PC-3 (cell line): Measurements from ENCODE around the gene TCEANC2. TPM values are rescaled to one million over a fixed set of nuclear protein-coding genes. Genes with fewer than 3 reads are reported as not detected.

ENCODE experiments used
- ATAC-seq: fragments of 200-7000 bp; cut with Tn5 transposase; 2 replicates; pipeline ENCODE4 v1.9.1; 2020; ENCODE audit warnings: mild to moderate bottlenecking, moderate library complexity
- BruUV-seq: library from RNA; stranded (reverse); fragments of 400-500 nt; replicated peaks from 2 replicates; lab custom pipeline; 2021; lab: Mats Ljungman, UMichigan
- CTCF ChIA-PET: fragments of 300-600 bp; sonication (Branson Sonifier 250); formaldehyde crosslinking; loops from one replicate; lab custom pipeline; 2022; ENCODE audit warnings: antibody characterized with exemption; lab: Charles Lee
- POLR2A ChIA-PET: fragments of 300-600 bp; sonication (Branson Sonifier 250); formaldehyde crosslinking; loops from one replicate; lab custom pipeline; 2022; ENCODE audit warnings: antibody characterized with exemption; ENCODE audit not compliant: unreplicated experiment; lab: Charles Lee
- DNase-seq: peaks from one replicate; pipeline ENCODE4 v3.0.0-alpha.2; 2015
- H2AFZ ChIP-seq: fragments of 300-600 bp; sonication (generic); 2 replicates; pipeline ENCODE4 v1.6.0; 2016; ENCODE audit warnings: antibody characterized with exemption, low read length
- H3F3A ChIP-seq: fragments of 300-600 bp; sonication (generic); one replicate; pipeline ENCODE4 v1.6.0; 2017; ENCODE audit warnings: antibody characterized with exemption, low read length, control low read depth, mild to moderate bottlenecking; ENCODE audit not compliant: unreplicated experiment
- H3K27ac ChIP-seq: fragments of 300-600 bp; sonication (generic); 2 replicates; pipeline ENCODE4 v1.5.1; 2016; ENCODE audit warnings: mild to moderate bottlenecking, low read length
- H3K27me3 ChIP-seq: fragments of 300-600 bp; sonication (generic); 2 replicates; pipeline ENCODE4 v1.6.1; 2016; ENCODE audit warnings: low read length, mixed read lengths
- H3K36me3 ChIP-seq: fragments of 300-600 bp; sonication (generic); 2 replicates; pipeline ENCODE4 v1.6.1; 2016; ENCODE audit warnings: low read depth, mixed run types, low read length, mixed read lengths
- H3K4me1 ChIP-seq: fragments of 300-600 bp; sonication (generic); 2 replicates; pipeline ENCODE4 v1.5.1; 2016; ENCODE audit warnings: low read length; ENCODE audit not compliant: insufficient read depth
- H3K4me2 ChIP-seq: fragments of 300-600 bp; sonication (generic); 2 replicates; pipeline ENCODE4 v1.6.0; 2016; ENCODE audit warnings: low read length
- H3K4me3 ChIP-seq: fragments of 300-600 bp; sonication (generic); 2 replicates; pipeline ENCODE4 v1.5.1; 2016; ENCODE audit warnings: mild to moderate bottlenecking, low read length, mixed read lengths
- H3K79me2 ChIP-seq: fragments of 300-600 bp; sonication (generic); 2 replicates; pipeline ENCODE4 v1.6.1; 2017; ENCODE audit warnings: low read length, mixed read lengths
- H3K9ac ChIP-seq: fragments of 300-600 bp; sonication (generic); 2 replicates; pipeline ENCODE4 v1.6.0; 2016; ENCODE audit warnings: mild to moderate bottlenecking, low read length
- H3K9me2 ChIP-seq: fragments of 300-600 bp; sonication (generic); replicated peaks from 2 replicates; pipeline ENCODE4 v1.6.1; 2016; ENCODE audit warnings: mixed run types, low read length, mixed read lengths
- H3K9me3 ChIP-seq: fragments of 300-600 bp; sonication (generic); 2 replicates; pipeline ENCODE4 v1.6.1; 2016; ENCODE audit warnings: low read length, mixed read lengths
- H4K20me1 ChIP-seq: fragments of 300-600 bp; sonication (generic); 2 replicates; pipeline ENCODE4 v1.6.1; 2016; ENCODE audit warnings: low read length, mixed read lengths
- EZH2 ChIP-seq: fragments of 300-600 bp; sonication (generic); IDR thresholded peaks from one replicate; pipeline ENCODE4 v1.6.1; 2017; ENCODE audit warnings: antibody characterized with exemption, mild to moderate bottlenecking, low read length; ENCODE audit not compliant: unreplicated experiment
- EZH2phosphoT487 ChIP-seq: fragments of 300-600 bp; sonication (generic); IDR thresholded peaks from 2 replicates; pipeline ENCODE4 v1.6.1; 2018; ENCODE audit warnings: mild to moderate bottlenecking, antibody characterized with exemption, low read length, borderline replicate concordance
- intact Hi-C: fragments of 100-400 bp; cut with micrococcal nuclease; formaldehyde crosslinking; loops from 2 replicates; pipeline ENCODE4 v1.9.0; 2023
- total RNA-seq: library from RNA; depleted of rRNA; stranded (reverse); fragments of >200 nt; gene quantifications from 2 replicates; pipeline ENCODE4 v1.2.3, GENCODE V29; 2014
- TF ChIP-seq, protein P1 (sequence below): fragments of 300-600 bp; sonication (generic); conservative IDR thresholded peaks from 2 replicates; pipeline ENCODE4 v1.5.1; 2017; ENCODE audit warnings: antibody characterized with exemption, low read depth, mild to moderate bottlenecking, low read length

TCEANC2 gene
- total RNA-seq, 1 experiment from 2014 or later: 4.2 TPM

DNA sequence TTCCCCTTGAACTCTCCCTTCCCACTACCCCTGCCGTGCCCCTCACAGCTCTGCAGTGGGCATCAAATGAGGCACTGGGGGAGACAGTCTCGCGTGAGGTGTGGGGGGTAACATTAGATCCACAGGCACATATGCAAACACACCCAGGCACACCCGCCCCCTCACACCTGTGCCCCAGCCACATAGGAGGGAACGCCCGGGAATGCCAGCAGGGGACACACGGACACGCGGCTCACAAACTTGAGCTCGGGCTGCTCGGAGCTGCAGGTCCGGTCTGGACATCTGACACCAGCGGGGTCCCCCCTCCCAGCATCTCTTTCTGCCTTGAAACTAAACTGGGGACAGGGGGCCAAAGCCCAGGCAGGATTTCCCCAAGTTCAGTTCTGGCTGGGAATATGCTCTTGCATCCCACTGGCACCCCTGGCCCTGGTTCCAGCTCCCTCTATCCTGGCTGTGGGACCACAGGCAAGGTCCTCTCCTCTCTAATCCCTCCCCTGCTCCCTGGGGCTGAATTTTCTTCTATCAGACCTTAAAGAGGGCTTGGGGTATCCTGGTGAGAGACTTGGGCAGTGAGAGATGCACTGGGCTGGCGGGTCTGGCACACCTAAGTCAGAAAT is 68.8 kb downstream of the TCEANC2 start:
- Histone ChIP-seq H3K4me3 (no peak overlapping the region), H3K27me3 (no peaks in the 10 kb centered on the region), H3K79me2 (no peaks in the 10 kb centered on the region), H3K36me3 (no peaks in the 10 kb centered on the region), H3K9ac (no peak overlapping the region), H3K4me2 (no peak overlapping the region), H3K9me2 (no peaks in the 10 kb centered on the region), H3K9me3 (no peaks in the 10 kb centered on the region), H3K4me1 (peaks cover 19% of the 10 kb centered on the region), H4K20me1 (no peaks in the 10 kb centered on the region), H3F3A (no peaks in the 10 kb centered on the region), H2AFZ (no peak overlapping the region), H3K27ac (no peak overlapping the region)
- no TSS peak for BruUV-seq
- DNase-seq (no peak), ATAC-seq (no peak)
- POLR2A ChIA-PET: no interaction called here
- CTCF ChIA-PET: interaction anchor here (1.0 kb wide), 1 partner anchor 367 kb away, joined by 5 read pairs; no protein-coding TSS in a partner anchor
- intact Hi-C loops: no loop called here
- TF ChIP-seq, protein P1, sequence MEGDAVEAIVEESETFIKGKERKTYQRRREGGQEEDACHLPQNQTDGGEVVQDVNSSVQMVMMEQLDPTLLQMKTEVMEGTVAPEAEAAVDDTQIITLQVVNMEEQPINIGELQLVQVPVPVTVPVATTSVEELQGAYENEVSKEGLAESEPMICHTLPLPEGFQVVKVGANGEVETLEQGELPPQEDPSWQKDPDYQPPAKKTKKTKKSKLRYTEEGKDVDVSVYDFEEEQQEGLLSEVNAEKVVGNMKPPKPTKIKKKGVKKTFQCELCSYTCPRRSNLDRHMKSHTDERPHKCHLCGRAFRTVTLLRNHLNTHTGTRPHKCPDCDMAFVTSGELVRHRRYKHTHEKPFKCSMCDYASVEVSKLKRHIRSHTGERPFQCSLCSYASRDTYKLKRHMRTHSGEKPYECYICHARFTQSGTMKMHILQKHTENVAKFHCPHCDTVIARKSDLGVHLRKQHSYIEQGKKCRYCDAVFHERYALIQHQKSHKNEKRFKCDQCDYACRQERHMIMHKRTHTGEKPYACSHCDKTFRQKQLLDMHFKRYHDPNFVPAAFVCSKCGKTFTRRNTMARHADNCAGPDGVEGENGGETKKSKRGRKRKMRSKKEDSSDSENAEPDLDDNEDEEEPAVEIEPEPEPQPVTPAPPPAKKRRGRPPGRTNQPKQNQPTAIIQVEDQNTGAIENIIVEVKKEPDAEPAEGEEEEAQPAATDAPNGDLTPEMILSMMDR: no peak
- TF ChIP-seq EZH2phosphoT487: no peak
- TF ChIP-seq EZH2: no peak

DNA sequence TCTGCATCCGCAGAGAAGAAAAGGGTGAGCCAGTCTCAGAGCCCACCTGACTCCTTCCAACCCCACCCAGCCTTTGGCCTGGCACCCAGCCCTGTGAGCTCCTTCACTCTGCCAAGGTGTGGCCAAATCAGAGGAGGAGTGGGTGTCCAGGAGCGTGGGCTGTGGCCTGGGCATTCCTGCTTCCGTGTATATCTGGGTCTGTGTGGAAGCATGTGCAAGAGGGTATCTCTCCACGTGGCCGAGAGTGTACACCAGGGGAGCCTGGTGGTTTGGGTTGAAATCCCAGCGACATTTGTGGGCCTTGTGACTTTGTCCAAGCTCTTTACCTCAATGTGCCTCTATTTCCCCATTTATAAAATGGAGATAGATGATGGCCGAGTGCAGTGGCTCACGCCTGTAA is 69.6 kb downstream of the TCEANC2 start:
- POLR2A ChIA-PET: no interaction called here
- no TSS peak for BruUV-seq

DNA sequence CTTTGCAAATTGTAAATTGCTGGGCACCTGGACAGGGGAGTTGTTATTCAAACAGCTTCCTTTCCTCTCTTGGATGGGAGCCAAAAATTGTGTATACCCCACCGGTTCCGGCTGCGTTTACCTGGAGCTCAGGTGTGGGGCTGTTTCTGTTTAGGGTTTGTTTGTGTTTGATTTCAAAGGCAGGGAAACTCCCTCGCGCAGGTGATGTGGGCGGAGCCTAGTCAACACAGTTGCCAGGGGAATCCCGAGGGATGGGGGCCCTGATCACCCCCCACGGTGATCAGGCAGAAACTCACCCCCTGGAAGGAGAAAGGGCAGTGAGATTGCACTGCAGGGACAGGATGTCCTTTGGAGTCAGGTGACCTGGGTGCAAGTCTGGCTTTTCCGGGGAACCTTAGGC is 71.1 kb downstream of the TCEANC2 start:
- no peaks in the 10 kb centered on the region for H3K79me2 ChIP-seq
- H3K9ac ChIP-seq: no peak overlapping the region
- H3K36me3 ChIP-seq: no peaks in the 10 kb centered on the region
- POLR2A ChIA-PET: no interaction called here
- BruUV-seq: no TSS peak
- intact Hi-C loops: no loop called here
- no peak overlapping the region for H3K27ac ChIP-seq
- H4K20me1 ChIP-seq: no peaks in the 10 kb centered on the region
- no peaks in the 10 kb centered on the region for H3K9me2 ChIP-seq
- H3K9me3 ChIP-seq: no peaks in the 10 kb centered on the region
- H3F3A ChIP-seq: no peaks in the 10 kb centered on the region
- H2AFZ ChIP-seq: no peak overlapping the region
- CTCF ChIA-PET: no interaction called here
- ATAC-seq (no peak), DNase-seq (no peak)
- H3K27me3 ChIP-seq: no peaks in the 10 kb centered on the region
- H3K4me1 ChIP-seq: peaks cover 4% of the 10 kb centered on the region; the same call in 1 of the 2 replicates
- no peak overlapping the region for H3K4me2 ChIP-seq
- TF ChIP-seq EZH2: no peak
- TF ChIP-seq EZH2phosphoT487: no peak
- TF ChIP-seq, protein P1: no peak
- no peak overlapping the region for H3K4me3 ChIP-seq

More for the DNA sequence above, 69.6 kb downstream of the TCEANC2 start:
- Histone ChIP-seq H3K9me2 (no peaks in the 10 kb centered on the region), H3K79me2 (no peaks in the 10 kb centered on the region), H3K9me3 (no peaks in the 10 kb centered on the region), H3K4me1 (peaks cover 18% of the 10 kb centered on the region), H3K9ac (no peak overlapping the region), H3F3A (no peaks in the 10 kb centered on the region), H2AFZ (no peak overlapping the region), H3K27ac (no peak overlapping the region), H4K20me1 (no peaks in the 10 kb centered on the region), H3K4me2 (no peak overlapping the region), H3K4me3 (no peak overlapping the region), H3K27me3 (no peaks in the 10 kb centered on the region), H3K36me3 (no peaks in the 10 kb centered on the region)
- intact Hi-C loops: no loop called here
- no peak for ATAC-seq
- TF ChIP-seq EZH2: no peak
- TF ChIP-seq, protein P1: no peak
- no peak for TF ChIP-seq EZH2phosphoT487
- DNase-seq: no peak
- CTCF ChIA-PET: no interaction called here
